GM21447 (cell line): ENCODE data around the gene NET1.

Experiments used
- ATAC-seq: cut with Tn5 transposase; IDR thresholded peaks from one replicate; pipeline ENCODE4 v1.9.1; 2021; ENCODE audit not compliant: unreplicated experiment

NET1 gene

DNA sequence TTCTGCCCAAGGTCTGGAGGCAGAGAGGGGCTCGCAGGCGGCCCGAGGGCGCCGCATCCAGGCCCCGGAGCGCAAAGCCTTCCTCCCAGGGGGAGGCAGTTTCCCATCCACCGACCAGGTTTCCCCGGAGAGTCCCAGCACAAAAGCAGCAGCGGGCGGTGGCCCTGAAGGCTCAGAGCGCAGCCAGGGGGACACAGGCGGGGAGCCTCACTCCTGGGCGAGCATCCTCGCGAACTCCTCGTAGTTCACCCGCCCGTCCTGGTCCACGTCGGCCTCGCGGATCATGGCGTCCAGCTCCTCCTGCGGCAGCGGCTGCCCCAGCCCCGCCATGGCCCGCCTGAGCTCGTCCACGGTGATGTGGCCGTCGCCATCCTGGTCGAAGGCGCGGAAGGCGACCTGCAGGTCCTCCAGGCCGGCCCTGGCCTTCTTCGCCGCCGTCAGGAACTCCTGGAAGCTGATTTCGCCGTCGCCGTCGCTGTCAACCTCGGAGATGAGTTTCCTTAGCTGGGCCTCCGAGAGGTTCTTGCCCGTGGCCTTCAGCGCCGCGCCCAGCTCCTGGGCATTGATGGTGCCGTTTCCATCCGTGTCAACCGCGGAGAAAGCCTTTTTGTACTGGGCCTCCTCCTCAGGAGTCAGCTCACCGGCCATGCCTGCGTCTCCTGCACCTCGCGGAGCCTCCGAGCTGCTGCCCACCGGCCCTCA, 86.6 kb downstream of the NET1 start:
- no peak for ATAC-seq

GRCh38 chr10:5499493-5500140, 87.3 kb downstream of the NET1 start, which contains the start of gene CALML5:
Gene CALML5, minus strand, starts transcription at chr10:5499570. Its CDS starts 132 bp downstream, at chr10:5499438.
- no peak for ATAC-seq

DNA sequence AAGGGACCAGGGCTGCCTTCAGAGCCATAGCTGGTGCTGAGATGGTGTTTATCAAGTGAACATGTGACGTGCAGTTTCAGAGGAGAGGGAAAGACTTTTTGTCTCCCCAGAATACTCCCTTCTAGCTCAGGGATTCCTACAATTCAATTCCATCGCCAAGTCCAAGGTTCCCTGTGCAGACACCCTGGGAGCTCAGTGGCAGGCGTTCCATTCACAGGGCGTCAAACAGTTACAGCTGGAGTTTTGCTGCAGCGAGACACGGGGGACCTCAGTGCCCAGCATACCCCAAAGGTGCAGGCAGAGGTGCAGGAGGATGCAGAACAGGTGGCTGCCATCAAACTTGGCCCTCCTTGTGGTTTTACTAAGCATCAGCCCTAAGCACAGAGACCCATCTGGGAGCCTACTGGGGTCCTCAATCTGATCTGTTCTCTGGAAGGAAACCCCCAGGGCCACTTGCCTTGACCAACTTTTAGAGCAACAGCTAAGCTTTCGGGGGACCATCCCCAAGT, 87.9 kb downstream of the NET1 start:
- no peak for ATAC-seq

GRCh38 chr10:5500910-5501309, 88.6 kb downstream of the NET1 start:
- ATAC-seq, result no peak

DNA sequence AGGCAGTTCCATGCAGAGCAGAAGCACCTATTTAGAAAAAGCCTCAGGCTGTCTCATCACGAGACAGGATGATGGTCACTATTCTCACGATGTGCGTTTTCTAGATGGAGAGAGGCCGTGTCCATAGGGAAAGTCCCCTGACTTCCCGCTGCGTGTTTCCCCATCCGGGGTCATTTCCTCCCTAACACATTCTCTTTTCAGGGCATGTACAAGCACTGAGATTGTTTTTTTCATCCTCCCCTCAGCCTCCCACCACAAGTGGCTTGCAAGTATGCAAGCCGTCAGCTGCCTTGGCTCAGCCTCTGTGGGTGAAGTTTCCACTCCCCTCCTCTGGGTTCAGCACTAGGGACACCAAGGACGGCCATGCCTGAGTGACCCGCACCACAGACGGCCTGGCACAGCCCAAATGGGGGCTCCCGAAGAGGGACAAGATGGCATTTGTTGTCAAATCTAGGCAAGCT, 89.7 kb downstream of the NET1 start:
- no peak for ATAC-seq

DNA sequence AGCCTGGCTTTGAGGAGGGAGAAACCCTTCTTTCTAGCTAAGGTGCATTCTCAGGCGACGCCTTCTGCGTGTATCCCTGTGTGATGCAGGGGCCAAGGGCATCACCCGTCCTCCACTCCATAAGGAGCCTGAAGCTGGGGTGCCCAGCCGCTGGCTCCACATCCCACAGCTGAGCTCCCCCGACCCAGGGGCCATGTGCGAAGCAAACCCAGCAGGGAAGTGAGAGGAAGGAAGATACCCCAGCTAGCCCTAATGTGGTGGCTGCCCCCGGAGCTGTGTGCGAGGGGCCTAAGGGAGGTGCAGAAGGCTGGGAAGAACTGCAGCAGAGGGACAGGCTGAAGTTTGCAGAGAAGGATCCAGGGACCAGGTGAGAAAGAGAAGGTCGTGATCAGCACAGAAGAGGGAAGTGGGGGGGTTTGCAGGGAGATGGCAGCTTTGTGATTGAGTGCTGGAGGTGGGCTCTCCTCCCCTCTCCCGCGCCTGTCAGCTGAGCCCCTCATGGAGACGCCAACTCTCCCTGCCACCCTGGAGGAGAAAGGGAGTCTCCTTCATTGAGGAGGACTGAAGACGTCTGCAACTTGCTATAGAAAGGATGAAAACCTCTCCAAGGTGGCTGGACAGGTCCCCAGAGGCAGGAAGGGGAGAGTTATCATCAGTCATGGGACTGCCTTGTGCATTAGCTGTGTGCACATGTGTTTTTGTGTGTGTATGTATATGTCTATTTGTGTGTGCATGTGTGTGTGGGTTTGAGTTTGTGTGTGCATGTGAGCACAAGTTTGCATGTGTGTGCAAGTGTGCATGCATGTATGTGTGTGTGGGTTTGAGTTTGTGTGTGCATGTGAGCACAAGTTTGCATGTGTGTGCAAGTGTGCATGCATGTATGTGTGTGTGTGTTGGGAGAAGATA, 90.5 kb downstream of the NET1 start:
- no peak for ATAC-seq

DNA sequence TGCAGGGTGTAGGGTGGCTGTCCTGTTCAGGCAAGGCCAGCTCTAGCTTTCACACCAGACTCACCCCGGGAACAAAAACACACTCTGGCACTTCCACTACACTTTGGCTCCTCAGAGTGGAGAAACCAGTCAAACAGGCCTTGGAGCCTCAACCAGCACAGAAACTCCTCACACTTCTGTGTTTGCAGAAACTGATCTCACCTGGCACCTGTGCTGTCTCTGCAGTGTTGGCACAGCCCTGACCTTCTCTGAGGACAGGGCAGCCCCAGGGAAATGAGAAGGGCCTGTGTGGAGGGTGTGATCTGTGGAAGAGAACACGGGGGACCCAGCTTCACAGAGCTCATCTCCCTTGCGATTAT, 91.1 kb downstream of the NET1 start:
- ATAC-seq, result no peak

- ATAC-seq, result no peak
These were observed 92.1 kb downstream of the NET1 start for GRCh38 chr10:5504146-5505072.

GRCh38 chr10:5506246-5506645, 93.9 kb downstream of the NET1 start:
- ATAC-seq, result no peak

DNA sequence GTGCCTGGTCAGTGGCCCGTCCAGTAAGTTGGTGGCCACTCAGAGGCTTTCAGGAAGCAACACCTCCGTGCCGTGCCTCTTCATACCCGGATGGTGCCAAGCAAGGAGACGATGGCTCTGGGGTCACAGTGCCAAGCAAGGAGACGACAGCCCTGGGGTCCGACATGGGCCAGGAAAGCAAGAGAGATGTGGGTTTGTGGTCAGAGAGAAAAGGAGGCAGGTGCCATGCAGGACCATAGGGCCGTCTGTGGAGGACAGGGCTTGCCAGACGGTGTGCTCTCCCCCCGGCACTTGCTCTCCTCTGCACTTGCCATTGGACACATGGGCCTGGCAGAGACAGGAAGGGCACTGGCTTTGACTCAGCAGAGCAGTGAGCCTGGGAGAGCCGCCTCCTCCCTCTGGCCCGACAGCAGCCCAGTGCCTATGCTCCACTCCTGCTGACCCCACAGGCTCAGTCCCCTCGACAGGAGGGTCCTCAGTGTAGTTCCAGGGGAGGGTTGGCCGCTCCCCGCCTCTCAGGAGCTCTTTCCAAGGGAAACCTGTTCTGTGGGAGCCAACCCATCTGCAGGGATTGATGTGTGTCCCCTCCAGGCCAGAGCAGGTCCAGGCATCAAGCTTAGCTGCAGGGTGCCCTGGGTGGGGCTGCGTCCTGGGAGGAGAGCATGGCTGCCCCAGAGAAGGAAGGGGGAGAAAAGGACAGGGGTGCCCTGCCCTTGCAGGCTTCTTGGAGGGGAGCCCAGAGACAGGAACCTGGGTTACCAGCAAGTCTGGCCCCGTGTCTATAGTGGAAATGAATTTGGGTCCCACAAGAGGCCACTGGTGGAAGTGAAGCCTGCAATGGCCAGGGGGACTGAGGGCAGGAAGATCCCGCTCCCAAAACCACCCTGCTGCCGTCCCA, 94.6 kb downstream of the NET1 start:
- ATAC-seq, result no peak

- no peak for ATAC-seq
These were observed 95.3 kb downstream of the NET1 start for GRCh38 chr10:5507649-5508131.

GRCh38 chr10:5508161-5508604, 95.8 kb downstream of the NET1 start:
- ATAC-seq, result no peak
